Liver (tissue), 9 donors: ENCODE results near the gene DNAJC25. TPM values are rescaled to one million over a fixed set of nuclear protein-coding genes. Genes with fewer than 3 reads are reported as not detected.

Experiments used
- DNase-seq: peaks from one replicate; pipeline ENCODE4 v3.0.0-alpha.2; 2017; ENCODE audit warnings: low spot score
- H3K27ac ChIP-seq, 2 donors: one replicate each; pipeline ENCODE4 v1.7.0; 2013; ENCODE audit warnings: inconsistent platforms in 2 of 2, low read length in 2 of 2, control low read depth in 1 of 2, low read depth in 1 of 2, mild to moderate bottlenecking in 1 of 2
- H3K27me3 ChIP-seq, 4 donors: one replicate each; pipeline versions ENCODE4 v1.6.1 to v1.7.0; 2013; ENCODE audit warnings: low read length in 3 of 4, inconsistent platforms in 1 of 4, mild to moderate bottlenecking in 1 of 4, moderate library complexity in 1 of 4; ENCODE audit not compliant: control insufficient read depth in 4 of 4, insufficient read depth in 4 of 4
- H3K36me3 ChIP-seq, 4 donors: one replicate each; pipeline versions ENCODE4 v1.6.1 to v1.7.0; 2013; ENCODE audit warnings: low read length in 3 of 4, mild to moderate bottlenecking in 3 of 4, low read depth in 1 of 4, moderate library complexity in 1 of 4; ENCODE audit not compliant: control insufficient read depth in 4 of 4, insufficient read depth in 3 of 4
- H3K4me1 ChIP-seq, 4 donors: one replicate each; pipeline versions ENCODE4 v1.6.1 to v1.7.0; 2013; ENCODE audit warnings: low read length in 3 of 4, mild to moderate bottlenecking in 3 of 4, moderate library complexity in 1 of 4; ENCODE audit not compliant: control insufficient read depth in 4 of 4, insufficient read depth in 4 of 4
- H3K4me3 ChIP-seq, 3 donors: one replicate each; pipeline versions ENCODE4 v1.6.1 to v1.7.0; 2013; ENCODE audit warnings: low read length in 3 of 3, control low read depth in 1 of 3, low read depth in 1 of 3, mild to moderate bottlenecking in 1 of 3
- H3K9ac ChIP-seq, 2 donors: one replicate each; pipeline ENCODE4 v1.7.0; 2013; ENCODE audit warnings: low read length in 2 of 2, mild to moderate bottlenecking in 2 of 2, moderate library complexity in 2 of 2, control low read depth in 1 of 2, low read depth in 1 of 2
- H3K9me3 ChIP-seq, 4 donors: one replicate each; pipeline versions ENCODE4 v1.6.1 to v1.7.0; 2013; ENCODE audit warnings: low read length in 3 of 4; ENCODE audit not compliant: control insufficient read depth in 4 of 4
- EGR1 ChIP-seq, 2 donors: IDR thresholded peaks; 2 replicates each; pipeline ENCODE4 v1.6.1; 2016 to 2018; ENCODE audit warnings: antibody characterized with exemption in 2 of 2, low read depth in 2 of 2
- FOXA1 ChIP-seq: IDR thresholded peaks from 2 replicates; pipeline ENCODE4 v1.6.1; 2016; ENCODE audit warnings: antibody characterized with exemption
- FOXA2 ChIP-seq: IDR thresholded peaks from 2 replicates; pipeline ENCODE4 v1.6.1; 2016; ENCODE audit warnings: antibody characterized with exemption
- GABPA ChIP-seq, 2 donors: IDR thresholded peaks in 1 of 2; conservative IDR thresholded peaks in 1 of 2; 2 replicates each; pipeline ENCODE4 v1.6.1; 2016; ENCODE audit warnings: antibody characterized with exemption in 2 of 2, mild to moderate bottlenecking in 1 of 2, moderate library complexity in 1 of 2
- HNF4A ChIP-seq, 2 donors: conservative IDR thresholded peaks; 2 replicates each; pipeline ENCODE4 v1.6.1; 2016; ENCODE audit warnings: antibody characterized with exemption in 2 of 2, mild to moderate bottlenecking in 2 of 2
- HNF4G ChIP-seq: IDR thresholded peaks from 2 replicates; pipeline ENCODE4 v1.6.1; 2016; ENCODE audit warnings: antibody characterized with exemption
- JUND ChIP-seq, 2 donors: IDR thresholded peaks; 2 replicates each; pipeline ENCODE4 v1.6.1; 2016; ENCODE audit warnings: antibody characterized with exemption in 2 of 2
- NR2F2 ChIP-seq: IDR thresholded peaks from 2 replicates; pipeline ENCODE4 v1.6.1; 2016; ENCODE audit warnings: antibody characterized with exemption
- RAD21 ChIP-seq, 2 donors: IDR thresholded peaks; 2 replicates each; pipeline ENCODE4 v1.6.1; 2016; ENCODE audit warnings: antibody characterized with exemption in 2 of 2, mild to moderate bottlenecking in 2 of 2
- SP1 ChIP-seq: IDR thresholded peaks from 2 replicates; pipeline ENCODE4 v1.6.1; 2018; ENCODE audit warnings: antibody characterized with exemption, mild to moderate bottlenecking
- TAF1 ChIP-seq: conservative IDR thresholded peaks from 2 replicates; pipeline ENCODE4 v1.6.1; 2016; ENCODE audit warnings: antibody characterized with exemption, mild to moderate bottlenecking
- YY1 ChIP-seq: IDR thresholded peaks from 2 replicates; pipeline ENCODE4 v1.6.1; 2016; ENCODE audit warnings: antibody characterized with exemption, mild to moderate bottlenecking
- WGBS: extraction: QIAGEN DNeasy Blood & Tissue Kit; methylation state at CpG from one replicate; pipeline ENCODE4 v1.1.7; 2013; 5-methylcytosine and 5-hydroxymethylcytosine counted together
- polyA plus RNA-seq, 2 donors: library from polyadenylated mRNA; stranded (reverse) in 1 of 2; unstranded in 1 of 2; fragments of 200-250 nt in 1 of 2; fragments of >200 nt in 1 of 2; fragmentation: Nextera tagmentation in 1 of 2; extraction: Ambion mirVana in 1 of 2; gene quantifications; one replicate each; pipeline versions ENCODE4 v1.2.1 to v1.2.3, GENCODE V29; 2013 to 2015
- total RNA-seq, 2 donors: library from RNA; depleted of rRNA; stranded (reverse); fragments of >200 nt; gene quantifications; one replicate each; pipeline ENCODE4 v1.2.3, GENCODE V29; 2014
- TF ChIP-seq, protein P1 (sequence below): IDR thresholded peaks from 2 replicates; pipeline ENCODE4 v1.6.1; 2016; ENCODE audit warnings: antibody characterized with exemption, mild to moderate bottlenecking
- TF ChIP-seq, protein P2 (sequence below): fragments of 150-350 bp; IDR thresholded peaks from 2 replicates; pipeline ENCODE4 v1.5.1; 2017; ENCODE audit warnings: improper control_type of control experiment, low read depth, low read length; ENCODE audit not compliant: missing input control
- TF ChIP-seq, protein P3 (sequence below): IDR thresholded peaks from 2 replicates; pipeline ENCODE4 v1.6.1; 2016; ENCODE audit warnings: antibody characterized with exemption
- TF ChIP-seq, protein P4 (sequence below): IDR thresholded peaks from 2 replicates; pipeline ENCODE4 v1.6.1; 2016; ENCODE audit warnings: antibody characterized with exemption
- donor health status: healthy.
- donor health status: healthy.
- donor health status: healthy.
- donor health status: healthy.
- donor health status: healthy.

DNAJC25 gene
- total and polyA plus RNA-seq, 4 donors, result 9.3 to 17.8 (median 15.3) TPM

DNA sequence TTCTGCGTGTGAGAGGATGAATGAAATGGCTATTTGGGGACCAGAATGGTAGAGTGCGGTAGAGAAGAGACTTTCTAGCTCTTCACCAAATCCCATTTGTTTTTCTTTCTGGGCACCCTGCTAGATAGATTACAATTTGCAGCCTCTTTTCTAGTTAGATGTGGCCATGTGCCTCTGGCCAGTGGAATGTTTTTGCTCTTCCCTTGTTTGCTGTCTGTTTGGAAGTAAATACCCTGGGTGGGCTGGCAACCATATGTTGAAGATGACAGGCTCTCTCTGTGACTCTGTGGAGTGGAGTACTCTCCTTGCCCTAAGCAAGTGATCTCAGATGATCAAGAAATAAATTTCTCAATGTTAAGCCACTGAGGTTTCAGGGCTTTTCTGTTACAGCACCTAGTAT, 43.2 kb downstream of the DNAJC25 start:
- H3K9me3 ChIP-seq, result no peaks in the 10 kb centered on the region
- no peak overlapping the region for H3K27ac ChIP-seq
- TF ChIP-seq TAF1 (no peak), EGR1 (IDR thresholded peaks at IDR 0.05; ENCODE audit: low read depth in 2 of 2) (no peak), HNF4A (conservative IDR thresholded peaks at IDR 0.05) (no peak), FOXA1 (no peak), YY1 (no peak), GABPA (IDR thresholded peaks at IDR 0.05 in 1 of 2, conservative IDR thresholded peaks at IDR 0.05 in 1 of 2) (no peak), JUND (IDR thresholded peaks at IDR 0.05) (no peak), FOXA2 (no peak), RAD21 (IDR thresholded peaks at IDR 0.05) (no peak), SP1 (no peak), NR2F2 (no peak), HNF4G (no peak)
- TF ChIP-seq, protein P1, sequence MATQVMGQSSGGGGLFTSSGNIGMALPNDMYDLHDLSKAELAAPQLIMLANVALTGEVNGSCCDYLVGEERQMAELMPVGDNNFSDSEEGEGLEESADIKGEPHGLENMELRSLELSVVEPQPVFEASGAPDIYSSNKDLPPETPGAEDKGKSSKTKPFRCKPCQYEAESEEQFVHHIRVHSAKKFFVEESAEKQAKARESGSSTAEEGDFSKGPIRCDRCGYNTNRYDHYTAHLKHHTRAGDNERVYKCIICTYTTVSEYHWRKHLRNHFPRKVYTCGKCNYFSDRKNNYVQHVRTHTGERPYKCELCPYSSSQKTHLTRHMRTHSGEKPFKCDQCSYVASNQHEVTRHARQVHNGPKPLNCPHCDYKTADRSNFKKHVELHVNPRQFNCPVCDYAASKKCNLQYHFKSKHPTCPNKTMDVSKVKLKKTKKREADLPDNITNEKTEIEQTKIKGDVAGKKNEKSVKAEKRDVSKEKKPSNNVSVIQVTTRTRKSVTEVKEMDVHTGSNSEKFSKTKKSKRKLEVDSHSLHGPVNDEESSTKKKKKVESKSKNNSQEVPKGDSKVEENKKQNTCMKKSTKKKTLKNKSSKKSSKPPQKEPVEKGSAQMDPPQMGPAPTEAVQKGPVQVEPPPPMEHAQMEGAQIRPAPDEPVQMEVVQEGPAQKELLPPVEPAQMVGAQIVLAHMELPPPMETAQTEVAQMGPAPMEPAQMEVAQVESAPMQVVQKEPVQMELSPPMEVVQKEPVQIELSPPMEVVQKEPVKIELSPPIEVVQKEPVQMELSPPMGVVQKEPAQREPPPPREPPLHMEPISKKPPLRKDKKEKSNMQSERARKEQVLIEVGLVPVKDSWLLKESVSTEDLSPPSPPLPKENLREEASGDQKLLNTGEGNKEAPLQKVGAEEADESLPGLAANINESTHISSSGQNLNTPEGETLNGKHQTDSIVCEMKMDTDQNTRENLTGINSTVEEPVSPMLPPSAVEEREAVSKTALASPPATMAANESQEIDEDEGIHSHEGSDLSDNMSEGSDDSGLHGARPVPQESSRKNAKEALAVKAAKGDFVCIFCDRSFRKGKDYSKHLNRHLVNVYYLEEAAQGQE, result no peak
- TF ChIP-seq, protein P2, sequence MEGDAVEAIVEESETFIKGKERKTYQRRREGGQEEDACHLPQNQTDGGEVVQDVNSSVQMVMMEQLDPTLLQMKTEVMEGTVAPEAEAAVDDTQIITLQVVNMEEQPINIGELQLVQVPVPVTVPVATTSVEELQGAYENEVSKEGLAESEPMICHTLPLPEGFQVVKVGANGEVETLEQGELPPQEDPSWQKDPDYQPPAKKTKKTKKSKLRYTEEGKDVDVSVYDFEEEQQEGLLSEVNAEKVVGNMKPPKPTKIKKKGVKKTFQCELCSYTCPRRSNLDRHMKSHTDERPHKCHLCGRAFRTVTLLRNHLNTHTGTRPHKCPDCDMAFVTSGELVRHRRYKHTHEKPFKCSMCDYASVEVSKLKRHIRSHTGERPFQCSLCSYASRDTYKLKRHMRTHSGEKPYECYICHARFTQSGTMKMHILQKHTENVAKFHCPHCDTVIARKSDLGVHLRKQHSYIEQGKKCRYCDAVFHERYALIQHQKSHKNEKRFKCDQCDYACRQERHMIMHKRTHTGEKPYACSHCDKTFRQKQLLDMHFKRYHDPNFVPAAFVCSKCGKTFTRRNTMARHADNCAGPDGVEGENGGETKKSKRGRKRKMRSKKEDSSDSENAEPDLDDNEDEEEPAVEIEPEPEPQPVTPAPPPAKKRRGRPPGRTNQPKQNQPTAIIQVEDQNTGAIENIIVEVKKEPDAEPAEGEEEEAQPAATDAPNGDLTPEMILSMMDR, result no peak
- TF ChIP-seq, protein P3, sequence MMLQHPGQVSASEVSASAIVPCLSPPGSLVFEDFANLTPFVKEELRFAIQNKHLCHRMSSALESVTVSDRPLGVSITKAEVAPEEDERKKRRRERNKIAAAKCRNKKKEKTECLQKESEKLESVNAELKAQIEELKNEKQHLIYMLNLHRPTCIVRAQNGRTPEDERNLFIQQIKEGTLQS, result no peak
- TF ChIP-seq, protein P4, sequence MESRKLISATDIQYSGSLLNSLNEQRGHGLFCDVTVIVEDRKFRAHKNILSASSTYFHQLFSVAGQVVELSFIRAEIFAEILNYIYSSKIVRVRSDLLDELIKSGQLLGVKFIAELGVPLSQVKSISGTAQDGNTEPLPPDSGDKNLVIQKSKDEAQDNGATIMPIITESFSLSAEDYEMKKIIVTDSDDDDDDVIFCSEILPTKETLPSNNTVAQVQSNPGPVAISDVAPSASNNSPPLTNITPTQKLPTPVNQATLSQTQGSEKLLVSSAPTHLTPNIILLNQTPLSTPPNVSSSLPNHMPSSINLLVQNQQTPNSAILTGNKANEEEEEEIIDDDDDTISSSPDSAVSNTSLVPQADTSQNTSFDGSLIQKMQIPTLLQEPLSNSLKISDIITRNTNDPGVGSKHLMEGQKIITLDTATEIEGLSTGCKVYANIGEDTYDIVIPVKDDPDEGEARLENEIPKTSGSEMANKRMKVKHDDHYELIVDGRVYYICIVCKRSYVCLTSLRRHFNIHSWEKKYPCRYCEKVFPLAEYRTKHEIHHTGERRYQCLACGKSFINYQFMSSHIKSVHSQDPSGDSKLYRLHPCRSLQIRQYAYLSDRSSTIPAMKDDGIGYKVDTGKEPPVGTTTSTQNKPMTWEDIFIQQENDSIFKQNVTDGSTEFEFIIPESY, result no peak
- 95% methylated on average over 2 of the region's 2 CpGs for WGBS
- H3K27me3 ChIP-seq, result no peaks in the 10 kb centered on the region
- no peak overlapping the region for H3K4me3 ChIP-seq
- H3K4me1 ChIP-seq, result peaks cover 0 to 6% (median 4%) of the 10 kb centered on the region in 4 donors
- no peak for DNase-seq
- no peak overlapping the region for H3K9ac ChIP-seq
- H3K36me3 ChIP-seq, result peaks cover 3 to 7% (median 3%) of the 10 kb centered on the region in 4 donors

DNA sequence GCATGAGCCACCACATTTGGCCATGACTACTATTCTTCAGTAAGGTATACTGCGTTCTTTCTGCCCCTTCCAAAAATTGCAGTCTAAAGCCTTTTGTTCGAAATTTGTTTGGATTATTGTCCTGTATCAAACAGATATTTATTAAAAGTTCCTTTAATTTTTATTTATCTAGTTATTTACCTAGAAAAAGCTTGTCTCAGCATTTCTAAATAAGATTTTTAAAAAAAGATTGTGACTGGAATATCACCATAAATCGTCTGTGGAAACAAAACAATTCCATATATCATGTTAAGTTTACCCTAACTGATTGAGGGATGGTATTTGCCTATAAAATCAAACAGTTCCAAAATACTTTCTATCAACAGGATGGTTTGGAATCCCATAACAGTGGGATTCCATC, 45.0 kb downstream of the DNAJC25 start:
- no peaks in the 10 kb centered on the region for H3K9me3 ChIP-seq
- peaks cover 0 to 6% (median 4%) of the 10 kb centered on the region in 4 donors for H3K4me1 ChIP-seq
- WGBS, result 95% methylated on average over 3 of the region's 3 CpGs
- H3K9ac ChIP-seq, result no peak overlapping the region
- no peak overlapping the region for H3K4me3 ChIP-seq
- no peak for DNase-seq
- no peak overlapping the region for H3K27ac ChIP-seq
- TF ChIP-seq YY1, result no peak
- H3K36me3 ChIP-seq, result peaks cover 0 to 3% (median 1%) of the 10 kb centered on the region in 4 donors
- H3K27me3 ChIP-seq, result no peaks in the 10 kb centered on the region
